HPDE6-E6E7 (cell line): ENCODE results near the gene TNFSF15.
"Not testable (repeated sequence)": the region's sequence is repeated elsewhere in the genome, so short reads cannot be mapped to it uniquely, and the experiment has no call there.

Experiments used
- DNase-seq: peaks from one replicate; pipeline ENCODE4 v3.0.0; 2011; ENCODE audit warnings: missing footprints; ENCODE audit errors: extremely low spot score

The TNFSF15 gene

DNA sequence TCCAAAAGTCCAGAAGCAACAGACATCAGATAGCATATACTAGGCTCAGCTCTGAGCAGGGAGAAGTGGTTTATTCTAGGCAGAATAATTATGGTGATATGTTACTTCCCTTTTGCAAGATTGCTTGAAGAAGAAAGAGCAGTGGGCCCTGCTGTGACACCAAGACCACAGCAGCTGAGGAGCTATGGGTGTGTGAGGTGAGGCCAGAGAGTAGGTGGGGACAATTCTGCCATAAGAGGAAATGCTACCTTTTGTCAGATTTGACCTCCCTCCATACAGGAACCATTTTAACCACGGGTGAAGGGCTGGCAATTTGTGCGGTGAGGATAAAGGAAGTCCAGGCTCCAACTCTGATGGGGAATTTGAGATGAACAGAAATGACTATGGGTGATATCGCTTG, 51.3 kb downstream of the TNFSF15 start:
- no peak for DNase-seq

DNA sequence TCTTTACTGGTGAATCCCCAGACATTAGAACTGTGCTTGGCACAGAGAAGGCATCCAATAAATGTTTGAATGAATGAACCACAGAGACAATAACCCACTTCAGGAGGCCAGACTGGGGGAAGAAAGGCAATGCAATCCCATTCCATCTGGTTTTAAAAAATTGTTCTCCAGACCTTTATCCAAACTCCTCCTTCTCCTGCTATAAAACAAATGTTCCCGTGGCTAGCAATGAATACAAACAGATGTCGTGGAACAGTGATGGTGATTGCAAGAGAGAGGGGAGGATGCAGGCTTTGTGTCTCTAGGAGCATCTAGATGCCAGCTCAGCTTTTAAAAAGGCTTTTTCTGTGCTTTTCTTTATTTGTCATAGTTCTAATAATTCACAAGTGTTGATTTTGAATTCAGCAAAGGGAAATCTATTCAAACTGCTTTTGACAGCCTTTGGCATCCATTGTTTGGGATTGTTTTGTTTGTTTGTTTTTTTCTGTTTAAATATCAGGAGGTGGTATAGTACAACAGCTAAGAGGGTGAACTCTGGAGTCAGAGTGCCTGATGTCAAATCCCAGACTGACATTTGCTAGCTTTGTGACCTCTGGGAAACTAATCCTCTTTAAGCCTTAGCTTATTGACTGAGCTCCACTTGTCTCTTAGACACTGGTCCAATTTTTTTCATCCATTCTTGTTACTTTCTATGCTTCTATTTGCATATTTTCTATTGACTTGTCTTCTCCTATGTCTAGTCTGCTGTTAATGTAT, 59.1 kb downstream of the TNFSF15 start:
- DNase-seq, result no peak

DNA sequence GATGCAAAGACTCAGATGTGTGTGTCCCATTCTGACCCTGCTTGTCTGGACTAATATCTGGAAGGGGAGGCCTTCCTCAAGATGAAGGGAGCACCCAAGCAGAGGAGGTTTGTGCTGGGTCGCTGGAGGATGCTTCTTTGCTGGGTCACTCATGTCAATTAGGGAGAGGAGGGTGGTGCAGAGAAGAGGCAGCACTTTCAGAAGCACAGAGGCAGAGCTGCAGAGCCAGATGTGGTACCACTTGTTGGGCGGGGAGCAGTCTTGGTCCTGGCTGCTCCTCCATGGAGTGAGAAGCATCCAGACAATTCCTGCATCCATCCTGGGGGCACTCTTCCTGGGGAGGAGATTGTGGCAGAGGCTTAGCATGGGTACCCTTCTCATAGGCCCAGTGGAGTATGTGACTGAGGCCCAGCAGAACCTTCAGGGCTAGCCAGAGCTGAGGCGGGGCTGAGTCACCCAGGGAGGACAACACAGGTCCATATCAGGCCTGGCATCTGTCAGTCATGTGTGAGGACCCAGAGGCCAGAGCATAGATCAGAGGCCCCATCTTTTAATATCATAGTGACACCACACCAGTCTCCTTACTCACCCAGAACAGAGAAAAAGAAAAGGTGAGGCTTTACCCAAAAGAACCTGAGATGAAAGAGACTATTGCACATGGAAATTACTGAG, 59.8 kb downstream of the TNFSF15 start:
- no peak for DNase-seq

DNA sequence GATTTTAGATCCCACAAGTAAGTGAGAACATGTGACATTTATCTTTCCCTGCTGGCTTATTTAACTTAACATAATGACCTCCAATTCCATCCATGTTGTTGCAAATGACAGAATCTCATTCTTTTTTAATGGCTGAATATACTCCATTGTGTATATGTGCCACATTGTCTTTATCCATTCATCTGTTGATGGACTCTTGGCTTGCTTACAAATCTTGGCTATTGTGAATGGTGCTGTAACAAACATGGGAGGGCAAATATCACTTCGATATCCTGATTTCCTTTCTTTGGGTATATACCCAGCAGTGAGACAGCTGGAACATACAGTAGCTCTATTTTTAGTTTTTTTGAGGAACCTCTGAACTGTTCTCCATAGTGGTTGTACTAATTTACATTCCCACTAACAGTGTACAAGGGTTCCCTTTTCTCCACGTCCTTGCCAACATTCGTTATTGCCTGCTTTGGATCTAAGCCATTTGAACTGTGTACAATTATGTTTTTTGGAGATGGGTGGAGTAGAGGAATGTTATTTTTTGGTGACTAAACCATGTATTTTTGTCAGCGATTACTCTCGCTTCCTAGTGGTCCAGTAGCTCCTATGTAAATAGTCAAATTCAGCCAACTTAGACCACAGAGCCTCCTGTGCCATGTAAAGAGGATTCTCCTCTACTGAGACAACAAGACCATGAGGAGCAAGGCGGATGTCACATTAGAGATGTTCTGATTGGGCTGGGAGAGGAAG, 60.6 kb downstream of the TNFSF15 start:
- no peak for DNase-seq

DNA sequence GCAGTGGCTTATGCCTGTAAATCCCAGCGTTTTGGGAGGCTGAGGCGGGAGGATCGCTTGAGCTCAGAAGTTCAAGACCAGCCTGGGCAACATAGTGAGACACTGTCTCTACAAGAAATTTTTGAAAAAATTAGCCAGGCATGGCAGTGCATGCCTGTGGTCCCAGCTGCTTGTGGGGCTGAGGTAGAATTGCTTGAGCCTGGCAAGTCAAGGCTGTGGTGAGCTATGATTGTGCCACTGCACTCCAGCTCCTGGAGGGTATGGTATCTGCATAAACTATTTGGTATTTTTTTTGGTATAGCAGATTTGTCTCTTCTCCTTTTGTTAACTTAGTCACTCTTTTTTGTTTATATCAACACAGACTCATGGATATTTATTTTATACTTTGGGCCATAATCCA, 62.4 kb downstream of the TNFSF15 start:
- no peak for DNase-seq

DNA sequence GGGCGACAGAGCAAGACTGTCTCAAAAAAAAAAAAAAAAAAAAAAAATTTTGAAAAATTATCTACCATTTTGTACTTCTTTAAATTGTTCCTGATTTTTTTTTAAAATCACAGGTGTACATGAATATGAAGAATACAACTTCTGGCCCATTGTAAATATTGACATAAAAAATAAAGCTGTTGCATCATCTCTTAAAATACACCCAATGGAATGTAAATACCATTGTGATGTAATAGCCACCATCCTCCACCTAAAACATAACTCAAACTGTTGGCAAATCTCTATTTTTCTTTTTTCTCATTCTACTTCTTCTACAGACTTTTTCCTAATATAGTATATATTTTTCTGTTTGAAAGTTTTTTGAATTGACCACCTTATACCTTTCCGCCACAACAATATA, 62.9 kb downstream of the TNFSF15 start:
- no peak for DNase-seq

DNA sequence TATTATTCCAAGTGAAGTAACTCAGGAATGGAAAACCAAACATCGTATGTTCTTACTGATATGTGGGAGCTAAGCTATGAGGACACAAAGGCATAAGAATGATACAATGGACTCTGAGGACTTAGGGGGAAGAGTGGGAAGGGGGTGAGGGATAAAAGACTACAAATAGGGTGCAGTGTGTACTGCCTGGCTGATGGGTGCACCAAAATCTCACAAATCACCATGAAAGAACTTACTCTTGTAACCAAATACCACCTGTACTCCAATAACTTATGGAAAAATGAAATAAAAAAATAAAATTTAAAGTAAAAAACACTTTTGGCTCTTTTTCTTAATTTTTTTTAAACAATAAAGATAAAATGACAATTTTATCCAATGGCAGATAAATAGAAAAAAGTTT, 64.3 kb downstream of the TNFSF15 start:
- DNase-seq, result not testable (repeated sequence)

DNA sequence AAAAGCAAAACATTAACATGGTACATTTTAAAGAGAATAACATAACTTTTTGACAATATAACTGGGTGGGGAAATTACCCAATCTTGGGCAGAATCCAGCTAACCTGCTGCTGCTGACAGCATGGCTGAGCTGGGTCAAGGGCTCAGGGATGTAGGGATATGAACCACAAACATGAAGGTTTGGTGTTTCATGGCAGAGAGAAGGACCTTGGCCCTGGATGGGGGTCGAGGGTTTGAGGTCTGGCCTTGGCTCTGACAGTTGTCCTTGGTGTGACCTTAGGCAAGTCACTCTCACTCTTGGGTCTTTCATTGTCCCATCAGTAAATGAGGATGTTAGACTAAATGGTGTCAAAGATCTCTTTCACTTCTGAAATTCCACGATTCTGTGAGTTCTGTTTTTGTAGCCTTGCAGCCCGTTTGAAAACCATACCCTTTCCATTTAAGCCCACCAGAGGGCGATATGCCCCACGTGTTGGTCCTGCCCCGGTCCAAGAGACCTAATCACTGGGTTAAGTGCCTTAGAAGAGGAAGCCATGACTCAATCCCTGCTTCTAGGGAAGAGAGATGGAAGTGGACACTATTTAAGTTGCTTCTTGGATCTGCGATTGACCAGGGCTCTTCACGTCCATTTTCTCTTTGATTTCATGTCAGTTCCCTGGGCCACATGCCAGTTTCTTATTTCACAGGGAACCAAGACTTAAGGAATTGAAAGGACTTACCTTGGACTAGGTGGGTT, 67.1 kb downstream of the TNFSF15 start:
- DNase-seq, result peak; percentile 79

DNA sequence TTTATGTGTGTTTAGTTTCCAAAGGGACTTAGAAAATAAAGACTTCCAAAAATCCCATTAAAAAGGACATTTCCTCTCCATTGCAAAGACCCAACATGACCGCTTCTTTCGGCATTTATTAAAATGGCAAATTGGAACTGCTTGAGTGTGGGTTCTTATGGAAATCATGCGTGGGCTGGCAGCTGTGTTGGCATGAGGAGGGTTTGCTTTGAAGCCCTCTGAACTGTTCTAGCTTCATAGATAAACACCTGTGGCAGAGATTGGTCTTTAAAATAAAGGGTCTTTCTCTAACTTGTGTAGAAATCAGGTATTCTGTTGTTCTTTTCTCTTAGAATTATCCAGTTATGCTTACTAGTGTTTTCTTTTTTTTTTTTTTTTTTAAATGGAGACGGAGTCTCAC, 68.0 kb downstream of the TNFSF15 start:
- no peak for DNase-seq

DNA sequence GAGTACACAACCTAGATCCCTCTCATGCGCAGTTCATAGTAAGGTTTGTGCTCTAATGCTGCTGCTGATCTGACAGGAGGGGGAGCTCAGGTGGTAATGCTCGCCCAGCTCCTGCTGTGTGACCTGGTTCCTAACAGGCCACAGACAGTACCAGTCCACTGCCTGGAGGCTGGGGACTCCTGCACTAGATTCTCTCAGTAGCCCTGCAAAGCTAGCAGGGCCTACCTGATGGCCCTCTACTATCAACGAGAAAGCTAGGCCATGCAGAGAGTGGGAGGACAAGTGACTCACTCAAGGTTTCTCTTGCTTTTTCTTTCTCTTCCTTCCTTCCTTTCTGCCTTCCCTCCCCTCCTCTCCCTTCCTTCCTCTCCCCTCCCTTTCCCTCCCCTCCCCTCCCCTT, 68.7 kb downstream of the TNFSF15 start:
- no peak for DNase-seq

DNA sequence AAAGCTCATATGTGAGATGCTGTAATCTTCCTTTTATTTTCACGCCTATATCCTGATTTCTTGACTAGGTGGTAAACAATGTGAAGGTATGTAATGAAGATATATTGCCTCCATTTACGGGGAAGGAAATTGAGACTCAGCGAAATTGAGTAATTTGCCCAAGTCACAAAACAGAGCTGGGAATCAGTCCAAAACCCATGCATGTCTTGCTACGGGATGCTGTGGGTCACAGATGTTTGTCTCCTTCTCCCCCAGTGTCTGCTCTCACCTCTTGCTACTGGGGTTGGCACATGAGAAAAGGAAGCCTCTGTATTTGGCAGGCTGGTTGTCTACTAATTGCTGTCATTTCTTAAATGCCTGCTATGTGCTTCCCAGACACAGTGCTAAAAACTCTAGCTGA, 70.1 kb downstream of the TNFSF15 start:
- DNase-seq, result no peak

DNA sequence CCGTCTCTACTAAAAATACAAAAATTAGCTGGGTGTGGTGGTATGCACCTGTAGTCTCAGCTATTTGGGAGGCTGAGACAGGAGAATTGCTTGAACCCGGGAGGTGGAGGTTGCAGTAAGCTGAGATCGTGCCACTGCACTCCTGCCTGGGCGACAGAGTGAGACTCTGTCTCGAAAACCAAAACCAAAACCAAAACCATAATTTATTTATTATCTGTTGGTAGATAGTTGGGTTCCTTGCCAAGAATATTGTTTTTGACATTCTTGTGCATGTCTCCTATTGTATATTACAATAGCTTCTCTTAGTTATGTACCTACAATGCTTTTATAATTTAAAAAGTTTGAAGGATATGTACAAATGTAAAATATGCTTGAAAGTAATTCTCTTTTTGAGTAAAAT, 70.7 kb downstream of the TNFSF15 start:
- DNase-seq, result not testable (repeated sequence)
